A549 (cell line): ENCODE measurements around the gene PRSS36.

Experiments
- GATA3 ChIP-seq: IDR thresholded peaks from 2 replicates; pipeline ENCODE4 v1.6.1; 2012; ENCODE audit warnings: borderline replicate concordance
- HDAC2 ChIP-seq: fragments of 200-600 bp; sonication (generic); IDR thresholded peaks from 2 replicates; pipeline ENCODE4 v1.6.1; 2016
- TF ChIP-seq, protein P1 (sequence below): fragments of >200 bp; sonication (Bioruptor Twin); formaldehyde crosslinking; IDR thresholded peaks from 3 replicates; pipeline ENCODE4 v1.5.1; 2016
- TF ChIP-seq, protein P2 (sequence below): fragments of 250-450 bp; sonication (Bioruptor Pico); IDR thresholded peaks from 2 replicates; pipeline ENCODE4 v1.5.0; 2021; ENCODE audit warnings: mild to moderate bottlenecking, moderate library complexity, borderline replicate concordance

DNA sequence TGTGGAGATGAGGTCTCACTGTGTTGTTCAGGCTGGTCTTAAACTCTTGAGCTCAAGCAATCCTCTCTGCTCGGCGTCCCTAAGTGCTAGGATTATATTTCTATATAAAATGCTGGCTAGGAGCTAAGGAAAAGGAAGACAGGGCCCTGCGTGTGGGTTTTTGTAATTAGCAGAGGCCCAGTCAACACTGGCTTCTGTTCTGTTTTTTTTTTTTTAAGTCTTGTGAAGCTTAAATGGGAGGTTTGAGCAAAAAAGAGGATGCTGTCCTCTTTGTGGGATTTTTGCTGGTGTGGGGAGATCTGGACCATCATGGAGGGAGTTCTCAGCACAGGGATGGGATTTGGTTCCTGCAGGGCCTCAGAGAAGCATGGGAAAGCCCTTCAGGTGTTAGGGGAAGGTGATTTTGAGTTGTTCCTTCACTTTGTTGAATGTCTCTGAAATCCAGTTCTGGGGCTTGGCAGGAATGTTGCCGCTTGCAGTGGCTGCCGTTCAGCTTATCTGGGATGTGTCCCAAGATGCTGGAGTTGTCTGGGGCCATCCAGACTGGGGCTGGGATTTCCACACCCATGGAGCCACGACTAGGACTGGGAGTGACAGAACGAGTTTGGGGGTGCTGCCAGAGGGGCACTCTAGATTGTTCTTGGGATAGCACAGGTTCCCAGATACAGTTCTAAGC, 48.5 kb upstream of the PRSS36 start:
- TF ChIP-seq GATA3, result no peak
- TF ChIP-seq, protein P1, sequence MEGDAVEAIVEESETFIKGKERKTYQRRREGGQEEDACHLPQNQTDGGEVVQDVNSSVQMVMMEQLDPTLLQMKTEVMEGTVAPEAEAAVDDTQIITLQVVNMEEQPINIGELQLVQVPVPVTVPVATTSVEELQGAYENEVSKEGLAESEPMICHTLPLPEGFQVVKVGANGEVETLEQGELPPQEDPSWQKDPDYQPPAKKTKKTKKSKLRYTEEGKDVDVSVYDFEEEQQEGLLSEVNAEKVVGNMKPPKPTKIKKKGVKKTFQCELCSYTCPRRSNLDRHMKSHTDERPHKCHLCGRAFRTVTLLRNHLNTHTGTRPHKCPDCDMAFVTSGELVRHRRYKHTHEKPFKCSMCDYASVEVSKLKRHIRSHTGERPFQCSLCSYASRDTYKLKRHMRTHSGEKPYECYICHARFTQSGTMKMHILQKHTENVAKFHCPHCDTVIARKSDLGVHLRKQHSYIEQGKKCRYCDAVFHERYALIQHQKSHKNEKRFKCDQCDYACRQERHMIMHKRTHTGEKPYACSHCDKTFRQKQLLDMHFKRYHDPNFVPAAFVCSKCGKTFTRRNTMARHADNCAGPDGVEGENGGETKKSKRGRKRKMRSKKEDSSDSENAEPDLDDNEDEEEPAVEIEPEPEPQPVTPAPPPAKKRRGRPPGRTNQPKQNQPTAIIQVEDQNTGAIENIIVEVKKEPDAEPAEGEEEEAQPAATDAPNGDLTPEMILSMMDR, result no peak
- no peak for TF ChIP-seq HDAC2
- TF ChIP-seq, protein P2, sequence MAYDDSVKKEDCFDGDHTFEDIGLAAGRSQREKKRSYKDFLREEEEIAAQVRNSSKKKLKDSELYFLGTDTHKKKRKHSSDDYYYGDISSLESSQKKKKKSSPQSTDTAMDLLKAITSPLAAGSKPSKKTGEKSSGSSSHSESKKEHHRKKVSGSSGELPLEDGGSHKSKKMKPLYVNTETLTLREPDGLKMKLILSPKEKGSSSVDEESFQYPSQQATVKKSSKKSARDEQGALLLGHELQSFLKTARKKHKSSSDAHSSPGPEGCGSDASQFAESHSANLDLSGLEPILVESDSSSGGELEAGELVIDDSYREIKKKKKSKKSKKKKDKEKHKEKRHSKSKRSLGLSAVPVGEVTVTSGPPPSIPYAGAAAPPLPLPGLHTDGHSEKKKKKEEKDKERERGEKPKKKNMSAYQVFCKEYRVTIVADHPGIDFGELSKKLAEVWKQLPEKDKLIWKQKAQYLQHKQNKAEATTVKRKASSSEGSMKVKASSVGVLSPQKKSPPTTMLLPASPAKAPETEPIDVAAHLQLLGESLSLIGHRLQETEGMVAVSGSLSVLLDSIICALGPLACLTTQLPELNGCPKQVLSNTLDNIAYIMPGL (CRISPR knock-in tag), result no peak
